ENCODE measurements around the gene GADL1.

DNA sequence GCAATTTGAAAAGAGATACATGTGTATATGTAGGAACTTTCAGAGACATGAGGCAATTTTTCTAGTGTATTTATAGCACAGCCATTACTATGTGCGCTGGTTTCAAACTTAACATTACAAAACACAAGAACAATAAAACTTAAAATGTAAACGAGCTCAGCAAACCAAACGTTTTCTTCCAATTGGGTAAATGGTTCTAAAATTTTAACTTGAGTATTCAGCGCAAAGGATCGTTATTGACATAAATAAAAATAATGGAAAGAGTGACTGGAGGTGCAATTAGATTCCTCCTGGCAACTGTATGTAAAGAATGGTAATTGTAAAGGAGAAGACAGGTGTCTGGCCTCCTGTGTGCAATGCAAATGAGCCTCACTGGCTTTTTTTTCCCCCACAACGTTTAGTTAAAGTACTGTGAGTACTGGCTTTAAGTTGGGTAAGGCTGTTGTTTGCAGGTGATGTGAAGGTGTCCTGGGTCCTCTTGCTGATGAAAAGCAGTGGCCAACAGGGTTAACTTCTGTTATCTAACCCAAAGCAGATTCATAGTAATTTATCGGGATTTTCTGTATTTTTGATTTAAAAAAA is 14.1 kb upstream of the GADL1 start:
- TF ChIP-seq, protein P1, sequence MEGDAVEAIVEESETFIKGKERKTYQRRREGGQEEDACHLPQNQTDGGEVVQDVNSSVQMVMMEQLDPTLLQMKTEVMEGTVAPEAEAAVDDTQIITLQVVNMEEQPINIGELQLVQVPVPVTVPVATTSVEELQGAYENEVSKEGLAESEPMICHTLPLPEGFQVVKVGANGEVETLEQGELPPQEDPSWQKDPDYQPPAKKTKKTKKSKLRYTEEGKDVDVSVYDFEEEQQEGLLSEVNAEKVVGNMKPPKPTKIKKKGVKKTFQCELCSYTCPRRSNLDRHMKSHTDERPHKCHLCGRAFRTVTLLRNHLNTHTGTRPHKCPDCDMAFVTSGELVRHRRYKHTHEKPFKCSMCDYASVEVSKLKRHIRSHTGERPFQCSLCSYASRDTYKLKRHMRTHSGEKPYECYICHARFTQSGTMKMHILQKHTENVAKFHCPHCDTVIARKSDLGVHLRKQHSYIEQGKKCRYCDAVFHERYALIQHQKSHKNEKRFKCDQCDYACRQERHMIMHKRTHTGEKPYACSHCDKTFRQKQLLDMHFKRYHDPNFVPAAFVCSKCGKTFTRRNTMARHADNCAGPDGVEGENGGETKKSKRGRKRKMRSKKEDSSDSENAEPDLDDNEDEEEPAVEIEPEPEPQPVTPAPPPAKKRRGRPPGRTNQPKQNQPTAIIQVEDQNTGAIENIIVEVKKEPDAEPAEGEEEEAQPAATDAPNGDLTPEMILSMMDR (IDR thresholded peaks at IDR 0.05; ENCODE audit: insufficient read depth, low read length), result no peak
- TF ChIP-seq, protein P2, sequence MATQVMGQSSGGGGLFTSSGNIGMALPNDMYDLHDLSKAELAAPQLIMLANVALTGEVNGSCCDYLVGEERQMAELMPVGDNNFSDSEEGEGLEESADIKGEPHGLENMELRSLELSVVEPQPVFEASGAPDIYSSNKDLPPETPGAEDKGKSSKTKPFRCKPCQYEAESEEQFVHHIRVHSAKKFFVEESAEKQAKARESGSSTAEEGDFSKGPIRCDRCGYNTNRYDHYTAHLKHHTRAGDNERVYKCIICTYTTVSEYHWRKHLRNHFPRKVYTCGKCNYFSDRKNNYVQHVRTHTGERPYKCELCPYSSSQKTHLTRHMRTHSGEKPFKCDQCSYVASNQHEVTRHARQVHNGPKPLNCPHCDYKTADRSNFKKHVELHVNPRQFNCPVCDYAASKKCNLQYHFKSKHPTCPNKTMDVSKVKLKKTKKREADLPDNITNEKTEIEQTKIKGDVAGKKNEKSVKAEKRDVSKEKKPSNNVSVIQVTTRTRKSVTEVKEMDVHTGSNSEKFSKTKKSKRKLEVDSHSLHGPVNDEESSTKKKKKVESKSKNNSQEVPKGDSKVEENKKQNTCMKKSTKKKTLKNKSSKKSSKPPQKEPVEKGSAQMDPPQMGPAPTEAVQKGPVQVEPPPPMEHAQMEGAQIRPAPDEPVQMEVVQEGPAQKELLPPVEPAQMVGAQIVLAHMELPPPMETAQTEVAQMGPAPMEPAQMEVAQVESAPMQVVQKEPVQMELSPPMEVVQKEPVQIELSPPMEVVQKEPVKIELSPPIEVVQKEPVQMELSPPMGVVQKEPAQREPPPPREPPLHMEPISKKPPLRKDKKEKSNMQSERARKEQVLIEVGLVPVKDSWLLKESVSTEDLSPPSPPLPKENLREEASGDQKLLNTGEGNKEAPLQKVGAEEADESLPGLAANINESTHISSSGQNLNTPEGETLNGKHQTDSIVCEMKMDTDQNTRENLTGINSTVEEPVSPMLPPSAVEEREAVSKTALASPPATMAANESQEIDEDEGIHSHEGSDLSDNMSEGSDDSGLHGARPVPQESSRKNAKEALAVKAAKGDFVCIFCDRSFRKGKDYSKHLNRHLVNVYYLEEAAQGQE (IDR thresholded peaks at IDR 0.05; ENCODE audit: insufficient replicate concordance, low read depth), result no peak
- TF ChIP-seq POLR2AphosphoS5 (IDR thresholded peaks at IDR 0.05; ENCODE audit: low read depth) (no peak), SPI1 (IDR thresholded peaks at IDR 0.05; ENCODE audit: borderline replicate concordance, low read depth) (no peak), GABPA (IDR thresholded peaks at IDR 0.05; ENCODE audit: low read depth) (no peak)

Measured in HL-60 (cell line).